Measurements from ENCODE around the gene KBTBD13.

Gene KBTBD13

DNA sequence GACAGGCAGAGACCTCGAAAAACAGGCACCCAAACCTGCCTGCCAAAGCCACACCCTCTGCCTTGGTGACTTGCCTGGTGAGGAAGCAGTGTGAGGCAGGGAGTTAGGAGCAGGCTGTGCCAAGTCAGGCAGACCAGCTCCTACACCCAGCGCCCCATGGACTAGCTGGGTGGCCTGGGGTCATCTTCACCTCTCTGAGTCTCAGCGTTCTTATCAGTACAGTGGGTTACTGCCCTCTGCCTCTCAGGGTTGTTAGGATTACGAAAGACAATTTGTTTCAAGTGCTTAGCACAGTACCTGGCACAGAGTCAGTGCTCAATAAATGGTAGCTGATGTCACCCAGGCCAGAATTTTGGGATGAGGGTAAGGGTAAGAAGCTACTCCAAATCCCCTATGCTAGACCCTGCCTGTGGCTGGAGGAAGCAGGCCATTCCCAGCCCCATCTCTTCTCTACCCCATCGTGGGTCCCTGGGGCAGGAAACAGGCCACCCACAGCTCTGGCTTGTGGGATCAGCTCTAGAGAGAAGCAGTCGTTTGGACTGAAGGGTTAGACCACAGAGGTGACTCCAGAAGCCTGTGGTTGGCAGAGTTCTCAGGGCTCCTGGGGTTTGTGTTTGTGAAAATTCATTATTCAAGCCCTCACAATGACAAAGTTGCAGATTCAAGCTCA is 21.2 kb upstream of the KBTBD13 start:
- no peak overlapping the region for H4K91ac ChIP-seq (ENCODE audit: low read length)
- H2BK120ac ChIP-seq (ENCODE audit: low read depth, low read length), result no peak overlapping the region
- no peak overlapping the region for H3K4me2 ChIP-seq (ENCODE audit: low read length, poor library complexity, severe bottlenecking)
- H3K4me1 ChIP-seq (ENCODE audit: control insufficient read depth, insufficient read depth, low read depth, low read length), result peaks cover 29% of the 10 kb centered on the region
- no peaks in the 10 kb centered on the region for H3K36me3 ChIP-seq (ENCODE audit: control insufficient read depth in 1 of 2, insufficient read depth in 2 of 2, low read depth in 1 of 2, low read length in 2 of 2)
- H3K79me1 ChIP-seq (replicated peaks; ENCODE audit: low read length, poor library complexity, severe bottlenecking), result no peaks in the 10 kb centered on the region
- peaks cover 37 to 49% of the 10 kb centered on the region in 2 experiments for H3K27me3 ChIP-seq (ENCODE audit: control insufficient read depth in 1 of 2, insufficient read depth in 1 of 2, low read length in 2 of 2)
- no peak overlapping the region for H2AK5ac ChIP-seq (ENCODE audit: low read length, severe bottlenecking)
- H3K18ac ChIP-seq (ENCODE audit: low read depth in 1 of 2, low read length in 2 of 2), result no peak overlapping the region
- peak overlapping the region in 1 of 2 experiments; percentile 37 for H2BK12ac ChIP-seq (ENCODE audit: low read length in 2 of 2)
- H3K23ac ChIP-seq (ENCODE audit: low read length in 2 of 2), result no peak overlapping the region
- H4K8ac ChIP-seq (ENCODE audit: low read length), result no peak overlapping the region
- no peak overlapping the region for H2BK5ac ChIP-seq (ENCODE audit: low read depth, low read length, poor library complexity, severe bottlenecking)
- H2BK15ac ChIP-seq (ENCODE audit: low read depth, poor library complexity, severe bottlenecking), result no peak overlapping the region
- H3K9me3 ChIP-seq (ENCODE audit: control insufficient read depth, low read length), result peaks cover 4% of the 10 kb centered on the region
- H3K4ac ChIP-seq (ENCODE audit: low read depth in 1 of 2, low read length in 2 of 2), result no peak overlapping the region
- no peak overlapping the region for H3K4me3 ChIP-seq (ENCODE audit: insufficient read depth in 1 of 2, low read depth in 1 of 2, low read length in 2 of 2)
- H3K14ac ChIP-seq (ENCODE audit: low read length in 2 of 2), result peak overlapping the region in 1 of 2 experiments; percentile 18
- no peak overlapping the region for H3K9ac ChIP-seq (ENCODE audit: low read length)
- H3K27ac ChIP-seq (ENCODE audit: low read length, poor library complexity, severe bottlenecking), result no peak overlapping the region
- H2AFZ ChIP-seq (ENCODE audit: low read depth, low read length), result no peak overlapping the region
- peak; percentile 40 for DNase-seq
- WGBS, result 63% methylated on average over 6 of the region's 6 CpGs

DNA sequence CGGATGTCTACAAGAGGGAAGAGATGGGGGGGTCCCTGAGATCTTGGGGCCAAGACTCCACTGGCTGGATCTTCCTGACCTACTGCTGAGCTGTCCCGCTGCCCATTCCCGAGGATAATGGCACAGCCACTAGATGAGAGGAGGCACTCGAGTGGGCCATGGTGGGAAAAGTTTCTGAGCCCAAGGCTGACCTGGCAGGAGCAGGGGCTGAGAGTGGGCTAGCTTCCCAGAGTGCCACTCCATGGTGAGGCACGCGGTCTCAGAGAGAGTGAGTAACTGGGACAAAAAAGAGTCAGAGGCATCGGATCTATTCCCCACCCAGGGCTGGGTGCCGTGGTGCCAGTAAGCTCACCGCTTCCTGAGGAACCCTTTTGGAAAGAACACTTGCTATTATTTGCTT is 20.4 kb upstream of the KBTBD13 start:
- Histone ChIP-seq H2BK120ac (ENCODE audit: low read depth, low read length) (no peak overlapping the region), H3K4me3 (ENCODE audit: insufficient read depth in 1 of 2, low read depth in 1 of 2, low read length in 2 of 2) (no peak overlapping the region), H2BK15ac (ENCODE audit: low read depth, poor library complexity, severe bottlenecking) (no peak overlapping the region), H3K36me3 (ENCODE audit: control insufficient read depth in 1 of 2, insufficient read depth in 2 of 2, low read depth in 1 of 2, low read length in 2 of 2) (no peaks in the 10 kb centered on the region), H3K18ac (ENCODE audit: low read depth in 1 of 2, low read length in 2 of 2) (no peak overlapping the region), H3K4me1 (ENCODE audit: control insufficient read depth, insufficient read depth, low read depth, low read length) (peaks cover 29% of the 10 kb centered on the region), H3K9me3 (ENCODE audit: control insufficient read depth, low read length) (peaks cover 7% of the 10 kb centered on the region), H2AFZ (ENCODE audit: low read depth, low read length) (no peak overlapping the region), H4K8ac (ENCODE audit: low read length) (no peak overlapping the region), H4K91ac (ENCODE audit: low read length) (no peak overlapping the region), H3K27ac (ENCODE audit: low read length, poor library complexity, severe bottlenecking) (no peak overlapping the region), H2BK5ac (ENCODE audit: low read depth, low read length, poor library complexity, severe bottlenecking) (no peak overlapping the region), H2AK5ac (ENCODE audit: low read length, severe bottlenecking) (no peak overlapping the region), H3K4me2 (ENCODE audit: low read length, poor library complexity, severe bottlenecking) (no peak overlapping the region), H3K14ac (ENCODE audit: low read length in 2 of 2) (no peak overlapping the region), H3K79me1 (replicated peaks; ENCODE audit: low read length, poor library complexity, severe bottlenecking) (no peaks in the 10 kb centered on the region), H3K27me3 (ENCODE audit: control insufficient read depth in 1 of 2, insufficient read depth in 1 of 2, low read length in 2 of 2) (peaks cover 43 to 56% of the 10 kb centered on the region in 2 experiments), H3K9ac (ENCODE audit: low read length) (no peak overlapping the region), H3K23ac (ENCODE audit: low read length in 2 of 2) (no peak overlapping the region), H2BK12ac (ENCODE audit: low read length in 2 of 2) (no peak overlapping the region), H3K4ac (ENCODE audit: low read depth in 1 of 2, low read length in 2 of 2) (no peak overlapping the region)
- 88% methylated on average over 9 of the region's 9 CpGs for WGBS
- DNase-seq, result no peak

- Histone ChIP-seq H4K91ac (ENCODE audit: low read length) (no peak overlapping the region), H2BK5ac (ENCODE audit: low read depth, low read length, poor library complexity, severe bottlenecking) (peak overlapping the region; percentile 8), H2BK15ac (ENCODE audit: low read depth, poor library complexity, severe bottlenecking) (no peak overlapping the region), H2AFZ (ENCODE audit: low read depth, low read length) (no peak overlapping the region), H2BK120ac (ENCODE audit: low read depth, low read length) (no peak overlapping the region), H3K36me3 (ENCODE audit: control insufficient read depth in 1 of 2, insufficient read depth in 2 of 2, low read depth in 1 of 2, low read length in 2 of 2) (no peaks in the 10 kb centered on the region), H3K14ac (ENCODE audit: low read length in 2 of 2) (no peak overlapping the region), H3K4me1 (ENCODE audit: control insufficient read depth, insufficient read depth, low read depth, low read length) (peaks cover 29% of the 10 kb centered on the region), H3K27ac (ENCODE audit: low read length, poor library complexity, severe bottlenecking) (no peak overlapping the region), H3K9ac (ENCODE audit: low read length) (no peak overlapping the region), H2AK5ac (ENCODE audit: low read length, severe bottlenecking) (no peak overlapping the region), H3K9me3 (ENCODE audit: control insufficient read depth, low read length) (peaks cover 7% of the 10 kb centered on the region), H3K23ac (ENCODE audit: low read length in 2 of 2) (no peak overlapping the region), H3K4me3 (ENCODE audit: insufficient read depth in 1 of 2, low read depth in 1 of 2, low read length in 2 of 2) (no peak overlapping the region), H3K79me1 (replicated peaks; ENCODE audit: low read length, poor library complexity, severe bottlenecking) (no peaks in the 10 kb centered on the region), H3K4me2 (ENCODE audit: low read length, poor library complexity, severe bottlenecking) (peak overlapping the region; percentile 23), H3K27me3 (ENCODE audit: control insufficient read depth in 1 of 2, insufficient read depth in 1 of 2, low read length in 2 of 2) (peaks cover 37 to 56% of the 10 kb centered on the region in 2 experiments), H4K8ac (ENCODE audit: low read length) (no peak overlapping the region), H3K18ac (ENCODE audit: low read depth in 1 of 2, low read length in 2 of 2) (no peak overlapping the region), H3K4ac (ENCODE audit: low read depth in 1 of 2, low read length in 2 of 2) (no peak overlapping the region), H2BK12ac (ENCODE audit: low read length in 2 of 2) (no peak overlapping the region)
- 50% methylated on average over 6 of the region's 8 CpGs for WGBS
- peak; percentile 37 for DNase-seq
Measured at GRCh38 chr15:65056868-65057548, 19.5 kb upstream of the KBTBD13 start.

DNA sequence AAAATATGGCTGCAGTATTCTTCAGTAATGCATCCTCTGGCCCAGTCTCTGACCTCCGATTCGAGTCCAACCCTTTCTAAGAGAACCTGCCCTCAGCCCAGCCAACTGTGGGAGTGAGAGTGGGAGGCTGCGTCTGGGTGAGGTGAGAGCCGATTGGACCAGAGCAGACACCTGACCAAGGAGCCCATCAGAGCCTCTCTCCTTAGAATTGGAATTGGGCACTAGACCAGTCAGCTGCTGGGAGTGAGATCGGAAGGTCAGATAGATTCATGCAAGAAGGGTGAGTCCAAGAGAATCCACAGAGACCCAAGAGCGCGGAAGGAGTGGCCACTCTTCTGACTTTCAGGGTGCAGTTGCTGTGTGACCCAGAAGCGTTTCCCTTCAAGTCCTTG is 19.0 kb upstream of the KBTBD13 start:
- peak overlapping the region; percentile 8 for H2BK5ac ChIP-seq (ENCODE audit: low read depth, low read length, poor library complexity, severe bottlenecking)
- H3K27ac ChIP-seq (ENCODE audit: low read length, poor library complexity, severe bottlenecking), result no peak overlapping the region
- H3K27me3 ChIP-seq (ENCODE audit: control insufficient read depth in 1 of 2, insufficient read depth in 1 of 2, low read length in 2 of 2), result peaks cover 35 to 62% of the 10 kb centered on the region in 2 experiments
- no peak overlapping the region for H2AK5ac ChIP-seq (ENCODE audit: low read length, severe bottlenecking)
- H3K9me3 ChIP-seq (ENCODE audit: control insufficient read depth, low read length), result peaks cover 7% of the 10 kb centered on the region
- H3K23ac ChIP-seq (ENCODE audit: low read length in 2 of 2), result no peak overlapping the region
- H3K18ac ChIP-seq (ENCODE audit: low read depth in 1 of 2, low read length in 2 of 2), result no peak overlapping the region
- H2BK15ac ChIP-seq (ENCODE audit: low read depth, poor library complexity, severe bottlenecking), result no peak overlapping the region
- H4K8ac ChIP-seq (ENCODE audit: low read length), result no peak overlapping the region
- H3K4me1 ChIP-seq (ENCODE audit: control insufficient read depth, insufficient read depth, low read depth, low read length), result peaks cover 29% of the 10 kb centered on the region
- no peak overlapping the region for H4K91ac ChIP-seq (ENCODE audit: low read length)
- H3K9ac ChIP-seq (ENCODE audit: low read length), result no peak overlapping the region
- H3K4me3 ChIP-seq (ENCODE audit: insufficient read depth in 1 of 2, low read depth in 1 of 2, low read length in 2 of 2), result no peak overlapping the region
- H3K79me1 ChIP-seq (replicated peaks; ENCODE audit: low read length, poor library complexity, severe bottlenecking), result no peaks in the 10 kb centered on the region
- no peak overlapping the region for H2AFZ ChIP-seq (ENCODE audit: low read depth, low read length)
- H3K4me2 ChIP-seq (ENCODE audit: low read length, poor library complexity, severe bottlenecking), result no peak overlapping the region
- H3K4ac ChIP-seq (ENCODE audit: low read depth in 1 of 2, low read length in 2 of 2), result no peak overlapping the region
- no peak overlapping the region for H2BK12ac ChIP-seq (ENCODE audit: low read length in 2 of 2)
- WGBS, result 94% methylated on average over 8 of the region's 8 CpGs
- no peak overlapping the region for H2BK120ac ChIP-seq (ENCODE audit: low read depth, low read length)
- H3K36me3 ChIP-seq (ENCODE audit: control insufficient read depth in 1 of 2, insufficient read depth in 2 of 2, low read depth in 1 of 2, low read length in 2 of 2), result no peaks in the 10 kb centered on the region
- DNase-seq, result no peak
- H3K14ac ChIP-seq (ENCODE audit: low read length in 2 of 2), result no peak overlapping the region
